A549 (cell line): ENCODE results near the gene KIRREL1.

Experiments
- JUN ChIP-seq, 2 experiments: fragments of >200 bp; sonication (Bioruptor Twin); formaldehyde crosslinking; IDR thresholded peaks; 2 replicates in 1 of 2; 3 replicates in 1 of 2; pipeline ENCODE4 v1.6.1; 2016 to 2017
- RARB ChIP-seq: fragments of 250-450 bp; sonication (Bioruptor Pico); IDR thresholded peaks from 2 replicates; pipeline ENCODE4 v1.8.0; 2021; ENCODE audit warnings: mild to moderate bottlenecking, moderate library complexity
- RFX5 ChIP-seq: fragments of 450-650 bp; IDR thresholded peaks from 2 replicates; pipeline ENCODE4 v1.7.1; 2014; ENCODE audit warnings: antibody characterized with exemption, mild to moderate bottlenecking, moderate library complexity
- ZFP36 ChIP-seq: fragments of 450-650 bp; IDR thresholded peaks from 2 replicates; pipeline ENCODE4 v1.6.1; 2014; ENCODE audit warnings: borderline replicate concordance; ENCODE audit not compliant: partially characterized antibody
- TF ChIP-seq, protein P1 (sequence below): IDR thresholded peaks from 2 replicates; pipeline ENCODE4 v1.6.1; 2012
- TF ChIP-seq, protein P2 (sequence below): fragments of >200 bp; sonication (Bioruptor Twin); formaldehyde crosslinking; IDR thresholded peaks from 3 replicates; pipeline ENCODE4 v1.5.1; 2016
- TF ChIP-seq, protein P3 (sequence below): fragments of 250-450 bp; sonication (Bioruptor Pico); IDR thresholded peaks from 2 replicates; pipeline ENCODE4 v1.5.0; 2021; ENCODE audit warnings: mild to moderate bottlenecking, moderate library complexity, borderline replicate concordance
- TF ChIP-seq, protein P4 (sequence below): fragments of 450-650 bp; IDR thresholded peaks from 2 replicates; pipeline ENCODE4 v1.6.1; 2014; ENCODE audit warnings: antibody characterized with exemption

DNA sequence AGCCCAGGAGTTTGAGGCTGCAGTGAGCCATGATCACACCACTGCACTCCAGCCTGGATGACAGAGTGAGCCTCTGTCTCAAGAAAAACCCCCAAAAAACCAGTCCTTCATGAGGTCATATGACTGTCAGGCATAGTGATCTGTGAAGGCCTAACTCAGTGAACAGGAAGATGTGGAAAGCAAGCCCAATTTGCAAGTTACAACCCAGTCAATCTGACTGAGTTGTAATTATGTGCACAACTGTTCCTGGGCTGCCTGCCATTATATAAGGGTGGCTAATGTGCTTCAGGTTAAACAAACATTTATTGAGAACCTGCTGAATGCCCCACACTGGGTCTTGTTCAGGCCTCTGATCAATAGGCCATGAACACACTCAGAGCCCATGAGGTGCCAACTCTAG is 38.2 kb upstream of the KIRREL1 start:
- TF ChIP-seq, protein P1, sequence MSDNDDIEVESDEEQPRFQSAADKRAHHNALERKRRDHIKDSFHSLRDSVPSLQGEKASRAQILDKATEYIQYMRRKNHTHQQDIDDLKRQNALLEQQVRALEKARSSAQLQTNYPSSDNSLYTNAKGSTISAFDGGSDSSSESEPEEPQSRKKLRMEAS: no peak
- TF ChIP-seq RARB (CRISPR knock-in tag): no peak
- TF ChIP-seq, protein P2, sequence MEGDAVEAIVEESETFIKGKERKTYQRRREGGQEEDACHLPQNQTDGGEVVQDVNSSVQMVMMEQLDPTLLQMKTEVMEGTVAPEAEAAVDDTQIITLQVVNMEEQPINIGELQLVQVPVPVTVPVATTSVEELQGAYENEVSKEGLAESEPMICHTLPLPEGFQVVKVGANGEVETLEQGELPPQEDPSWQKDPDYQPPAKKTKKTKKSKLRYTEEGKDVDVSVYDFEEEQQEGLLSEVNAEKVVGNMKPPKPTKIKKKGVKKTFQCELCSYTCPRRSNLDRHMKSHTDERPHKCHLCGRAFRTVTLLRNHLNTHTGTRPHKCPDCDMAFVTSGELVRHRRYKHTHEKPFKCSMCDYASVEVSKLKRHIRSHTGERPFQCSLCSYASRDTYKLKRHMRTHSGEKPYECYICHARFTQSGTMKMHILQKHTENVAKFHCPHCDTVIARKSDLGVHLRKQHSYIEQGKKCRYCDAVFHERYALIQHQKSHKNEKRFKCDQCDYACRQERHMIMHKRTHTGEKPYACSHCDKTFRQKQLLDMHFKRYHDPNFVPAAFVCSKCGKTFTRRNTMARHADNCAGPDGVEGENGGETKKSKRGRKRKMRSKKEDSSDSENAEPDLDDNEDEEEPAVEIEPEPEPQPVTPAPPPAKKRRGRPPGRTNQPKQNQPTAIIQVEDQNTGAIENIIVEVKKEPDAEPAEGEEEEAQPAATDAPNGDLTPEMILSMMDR: no peak
- no peak for TF ChIP-seq JUN (IDR thresholded peaks at IDR 0.05)
- TF ChIP-seq, protein P3, sequence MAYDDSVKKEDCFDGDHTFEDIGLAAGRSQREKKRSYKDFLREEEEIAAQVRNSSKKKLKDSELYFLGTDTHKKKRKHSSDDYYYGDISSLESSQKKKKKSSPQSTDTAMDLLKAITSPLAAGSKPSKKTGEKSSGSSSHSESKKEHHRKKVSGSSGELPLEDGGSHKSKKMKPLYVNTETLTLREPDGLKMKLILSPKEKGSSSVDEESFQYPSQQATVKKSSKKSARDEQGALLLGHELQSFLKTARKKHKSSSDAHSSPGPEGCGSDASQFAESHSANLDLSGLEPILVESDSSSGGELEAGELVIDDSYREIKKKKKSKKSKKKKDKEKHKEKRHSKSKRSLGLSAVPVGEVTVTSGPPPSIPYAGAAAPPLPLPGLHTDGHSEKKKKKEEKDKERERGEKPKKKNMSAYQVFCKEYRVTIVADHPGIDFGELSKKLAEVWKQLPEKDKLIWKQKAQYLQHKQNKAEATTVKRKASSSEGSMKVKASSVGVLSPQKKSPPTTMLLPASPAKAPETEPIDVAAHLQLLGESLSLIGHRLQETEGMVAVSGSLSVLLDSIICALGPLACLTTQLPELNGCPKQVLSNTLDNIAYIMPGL (CRISPR knock-in tag): no peak
- TF ChIP-seq, protein P4, sequence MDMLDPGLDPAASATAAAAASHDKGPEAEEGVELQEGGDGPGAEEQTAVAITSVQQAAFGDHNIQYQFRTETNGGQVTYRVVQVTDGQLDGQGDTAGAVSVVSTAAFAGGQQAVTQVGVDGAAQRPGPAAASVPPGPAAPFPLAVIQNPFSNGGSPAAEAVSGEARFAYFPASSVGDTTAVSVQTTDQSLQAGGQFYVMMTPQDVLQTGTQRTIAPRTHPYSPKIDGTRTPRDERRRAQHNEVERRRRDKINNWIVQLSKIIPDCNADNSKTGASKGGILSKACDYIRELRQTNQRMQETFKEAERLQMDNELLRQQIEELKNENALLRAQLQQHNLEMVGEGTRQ: no peak
- TF ChIP-seq RFX5: no peak
- TF ChIP-seq ZFP36: no peak
